ENCODE measurements around the gene KLHL29. TPM values are rescaled to one million over a fixed set of nuclear protein-coding genes. Genes with fewer than 3 reads are reported as not detected.

The KLHL29 gene
- total and polyA plus RNA-seq, 10 of the 15 experiments (the other 5 are each of a cell fraction or from before 2014, with no cell fraction given), result 1.4 to 19.5 (median 6.1) TPM

DNA sequence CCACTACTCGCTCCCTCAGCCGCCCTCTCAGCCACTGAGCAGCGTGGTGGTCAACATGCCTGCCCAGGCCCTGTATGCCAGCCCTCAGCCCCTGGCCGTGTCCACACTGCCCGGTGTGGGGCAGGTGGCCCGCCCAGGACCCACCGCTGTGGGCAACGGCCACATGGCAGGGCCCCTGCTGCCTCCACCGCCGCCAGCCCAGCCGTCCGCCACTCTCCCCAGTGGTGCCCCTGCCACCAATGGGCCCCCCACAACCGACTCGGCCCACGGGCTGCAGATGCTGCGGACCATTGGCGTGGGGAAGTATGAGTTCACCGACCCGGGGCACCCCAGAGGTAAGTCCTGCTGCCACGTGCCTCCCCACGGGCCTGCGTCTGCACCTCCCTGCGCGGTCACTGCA, 257.5 kb downstream of the KLHL29 start:
- Histone ChIP-seq H3K4me2 (ENCODE audit: control insufficient read depth, insufficient read depth) (no peak overlapping the region), H3K4me1 (ENCODE audit: control insufficient read depth, insufficient read depth, low read length) (no peaks in the 10 kb centered on the region), H3K36me3 (ENCODE audit: control insufficient read depth in 2 of 2, insufficient read depth in 2 of 2, low read length in 1 of 2) (peaks cover 0 to 16% of the 10 kb centered on the region in 2 experiments; a peak in 3 of 4 replicates), H4K20me1 (ENCODE audit: control insufficient read depth, insufficient read depth) (no peaks in the 10 kb centered on the region), H3K4me3 (no peak overlapping the region), H3K9ac (ENCODE audit: control insufficient read depth, insufficient read depth, low read length) (no peak overlapping the region), H3K27ac (ENCODE audit: control insufficient read depth, insufficient read depth) (no peak overlapping the region), H3K79me2 (ENCODE audit: control insufficient read depth, insufficient read depth, low read length) (no peaks in the 10 kb centered on the region), H2AFZ (ENCODE audit: control insufficient read depth, low read depth, low read length) (no peak overlapping the region), H3K9me3 (replicated peaks; ENCODE audit: control insufficient read depth, insufficient read depth, low read length) (no peaks in the 10 kb centered on the region), H3K27me3 (replicated peaks in 1 of 2; ENCODE audit: control insufficient read depth in 2 of 2, insufficient read depth in 2 of 2, low read length in 1 of 2) (no peaks in the 10 kb centered on the region)
- FAIRE-seq (no peak), ATAC-seq (no peak), DNase-seq (ENCODE audit: low read depth, low spot score) (no peak)
- intact Hi-C loops (cut with micrococcal nuclease; ENCODE audit: unreplicated experiment), result no loop called here
- WGBS (ENCODE audit: insufficient coverage, insufficient replicate concordance, low lambda C conversion rate, missing lambda C conversion rate), result 93% methylated on average over 11 of the region's 24 CpGs
- RAD21 ChIA-PET (ENCODE audit: unreplicated experiment), result no interaction called here
- in situ Hi-C loops (cut with MboI), result no loop called here
- SMC1A ChIA-PET (ENCODE audit: uncharacterized antibody, unreplicated experiment), result no interaction called here
- TF ChIP-seq NFYA (IDR thresholded peaks at IDR 0.05; ENCODE audit: borderline replicate concordance, low read depth, low read length) (no peak), ZNF274 (IDR thresholded peaks at IDR 0.05; ENCODE audit: insufficient read depth, insufficient read length) (no peak), ZBED1 (IDR thresholded peaks at IDR 0.05; ENCODE audit: borderline replicate concordance) (no peak), NR2C2 (IDR thresholded peaks at IDR 0.05; ENCODE audit: borderline replicate concordance, control insufficient read depth, insufficient read length, low read depth) (no peak), ATF7 (IDR thresholded peaks at IDR 0.05; ENCODE audit: low read depth) (no peak), MEF2A (IDR thresholded peaks at IDR 0.05; ENCODE audit: insufficient read depth, low read depth, low read length) (no peak)
- TF ChIP-seq, protein P1, sequence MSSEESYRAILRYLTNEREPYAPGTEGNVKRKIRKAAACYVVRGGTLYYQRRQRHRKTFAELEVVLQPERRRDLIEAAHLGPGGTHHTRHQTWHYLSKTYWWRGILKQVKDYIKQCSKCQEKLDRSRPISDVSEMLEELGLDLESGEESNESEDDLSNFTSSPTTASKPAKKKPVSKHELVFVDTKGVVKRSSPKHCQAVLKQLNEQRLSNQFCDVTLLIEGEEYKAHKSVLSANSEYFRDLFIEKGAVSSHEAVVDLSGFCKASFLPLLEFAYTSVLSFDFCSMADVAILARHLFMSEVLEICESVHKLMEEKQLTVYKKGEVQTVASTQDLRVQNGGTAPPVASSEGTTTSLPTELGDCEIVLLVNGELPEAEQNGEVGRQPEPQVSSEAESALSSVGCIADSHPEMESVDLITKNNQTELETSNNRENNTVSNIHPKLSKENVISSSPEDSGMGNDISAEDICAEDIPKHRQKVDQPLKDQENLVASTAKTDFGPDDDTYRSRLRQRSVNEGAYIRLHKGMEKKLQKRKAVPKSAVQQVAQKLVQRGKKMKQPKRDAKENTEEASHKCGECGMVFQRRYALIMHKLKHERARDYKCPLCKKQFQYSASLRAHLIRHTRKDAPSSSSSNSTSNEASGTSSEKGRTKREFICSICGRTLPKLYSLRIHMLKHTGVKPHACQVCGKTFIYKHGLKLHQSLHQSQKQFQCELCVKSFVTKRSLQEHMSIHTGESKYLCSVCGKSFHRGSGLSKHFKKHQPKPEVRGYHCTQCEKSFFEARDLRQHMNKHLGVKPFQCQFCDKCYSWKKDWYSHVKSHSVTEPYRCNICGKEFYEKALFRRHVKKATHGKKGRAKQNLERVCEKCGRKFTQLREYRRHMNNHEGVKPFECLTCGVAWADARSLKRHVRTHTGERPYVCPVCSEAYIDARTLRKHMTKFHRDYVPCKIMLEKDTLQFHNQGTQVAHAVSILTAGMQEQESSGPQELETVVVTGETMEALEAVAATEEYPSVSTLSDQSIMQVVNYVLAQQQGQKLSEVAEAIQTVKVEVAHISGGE (CRISPR knock-in tag; IDR thresholded peaks at IDR 0.05), result no peak
- POLR2A ChIA-PET, result no interaction called here
- BruUV-seq (replicated peaks), result no TSS peak
- CTCF ChIA-PET, result no interaction called here
